ENCODE data around the gene MROH2A. TPM values are rescaled to one million over a fixed set of nuclear protein-coding genes. Genes with fewer than 3 reads are reported as not detected.

MROH2A gene
- total and polyA plus RNA-seq, 10 donors = 0.27 to 1.5 (median 0.43) TPM; not detected in 7

DNA sequence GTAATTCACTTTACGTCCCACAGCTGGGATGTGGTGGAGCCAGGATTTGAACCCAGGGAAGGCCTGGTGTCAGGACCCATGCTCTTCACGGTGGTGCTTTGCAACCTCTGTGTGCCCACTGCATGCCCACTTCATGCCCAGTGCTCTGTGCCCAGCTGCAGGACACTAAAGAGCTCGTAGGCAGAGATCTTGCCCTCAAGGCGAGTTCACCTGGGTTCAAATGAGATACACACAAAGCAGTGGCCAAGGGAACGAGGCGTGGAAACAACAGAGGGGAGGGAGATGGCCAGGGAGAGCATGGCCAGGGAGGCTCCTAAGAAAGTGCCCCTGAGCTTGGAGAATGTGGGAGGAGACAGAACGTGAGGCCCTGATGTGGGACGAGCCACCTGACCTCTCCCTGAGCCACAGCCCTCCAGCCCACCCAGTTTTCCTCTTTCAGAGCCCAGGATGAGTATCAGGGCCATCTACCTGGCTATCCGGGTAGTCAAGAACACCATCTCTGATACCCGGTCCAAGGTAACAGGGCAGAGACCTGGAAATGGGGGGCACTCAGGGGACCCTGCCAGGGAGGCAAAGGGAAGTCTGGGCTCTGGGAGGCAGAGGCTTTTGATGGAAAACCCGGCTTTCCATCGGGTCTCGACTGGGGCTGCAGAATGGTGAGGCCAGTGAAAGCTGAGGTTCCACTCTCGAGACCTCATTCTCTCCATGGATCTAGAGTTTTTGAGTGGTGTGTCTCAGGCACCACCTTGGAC, 20.4 kb downstream of the MROH2A start:
- Histone ChIP-seq H3K27ac (no peak overlapping the region), H3K27me3 (replicated peaks in 1 of 7) (peaks cover 0 to 18% (median 0%) of the 10 kb centered on the region in 7 donors), H3K9me3 (no peaks in the 10 kb centered on the region), H3K4me3 (no peak overlapping the region), H3K36me3 (no peaks in the 10 kb centered on the region), H3K4me1 (no peaks in the 10 kb centered on the region)
- no peak for TF ChIP-seq POLR2AphosphoS5 (IDR thresholded peaks at IDR 0.05)
- TF ChIP-seq POLR2A (IDR thresholded peaks at IDR 0.05) = no peak
- TF ChIP-seq, protein P1, sequence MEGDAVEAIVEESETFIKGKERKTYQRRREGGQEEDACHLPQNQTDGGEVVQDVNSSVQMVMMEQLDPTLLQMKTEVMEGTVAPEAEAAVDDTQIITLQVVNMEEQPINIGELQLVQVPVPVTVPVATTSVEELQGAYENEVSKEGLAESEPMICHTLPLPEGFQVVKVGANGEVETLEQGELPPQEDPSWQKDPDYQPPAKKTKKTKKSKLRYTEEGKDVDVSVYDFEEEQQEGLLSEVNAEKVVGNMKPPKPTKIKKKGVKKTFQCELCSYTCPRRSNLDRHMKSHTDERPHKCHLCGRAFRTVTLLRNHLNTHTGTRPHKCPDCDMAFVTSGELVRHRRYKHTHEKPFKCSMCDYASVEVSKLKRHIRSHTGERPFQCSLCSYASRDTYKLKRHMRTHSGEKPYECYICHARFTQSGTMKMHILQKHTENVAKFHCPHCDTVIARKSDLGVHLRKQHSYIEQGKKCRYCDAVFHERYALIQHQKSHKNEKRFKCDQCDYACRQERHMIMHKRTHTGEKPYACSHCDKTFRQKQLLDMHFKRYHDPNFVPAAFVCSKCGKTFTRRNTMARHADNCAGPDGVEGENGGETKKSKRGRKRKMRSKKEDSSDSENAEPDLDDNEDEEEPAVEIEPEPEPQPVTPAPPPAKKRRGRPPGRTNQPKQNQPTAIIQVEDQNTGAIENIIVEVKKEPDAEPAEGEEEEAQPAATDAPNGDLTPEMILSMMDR (IDR thresholded peaks at IDR 0.05 in 8 of 11, conservative IDR thresholded peaks at IDR 0.05 in 3 of 11) = no peak
- intact Hi-C loops (cut with DNase I; ENCODE audit: low total_unique reads) = no loop called here
- DNase-seq = peak; percentile 51
- WGBS, 5 donors = 70 to 88% (median 81%) methylated on average over 14 of the region's 14 CpGs

DNA sequence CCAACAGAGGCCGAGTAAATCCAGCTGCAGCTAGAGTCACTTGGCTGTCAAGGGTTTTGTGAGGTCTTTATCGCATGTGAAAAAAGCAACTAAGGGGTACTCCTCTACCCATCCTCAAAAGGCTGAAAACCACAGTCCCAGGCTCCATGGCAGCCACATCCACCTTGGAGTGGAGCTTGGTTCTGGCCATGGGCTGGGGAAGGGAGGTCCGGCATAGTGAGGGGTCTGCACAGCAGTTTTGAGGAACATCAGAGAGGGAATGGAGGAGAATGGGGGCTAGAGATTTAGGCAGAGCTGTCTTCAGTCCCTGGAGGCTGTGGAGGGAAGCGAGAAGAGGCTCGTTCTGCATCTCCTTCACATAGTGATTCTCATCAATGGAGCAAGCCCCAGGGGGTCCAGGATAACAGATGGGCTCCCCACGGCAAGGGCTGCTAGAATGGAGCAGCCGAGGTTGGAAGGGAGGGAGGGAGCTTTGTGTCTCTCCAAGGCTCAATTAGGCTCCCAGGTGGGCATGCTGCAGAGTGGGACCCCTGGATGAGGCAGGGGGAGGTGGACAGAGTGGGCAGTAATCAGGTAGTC, 21.0 kb downstream of the MROH2A start:
- TF ChIP-seq POLR2A (IDR thresholded peaks at IDR 0.05) = no peak
- no peak for TF ChIP-seq POLR2AphosphoS5 (IDR thresholded peaks at IDR 0.05)
- TF ChIP-seq, protein P1 (IDR thresholded peaks at IDR 0.05 in 8 of 11, conservative IDR thresholded peaks at IDR 0.05 in 3 of 11) = no peak
- no peak overlapping the region for H3K27ac ChIP-seq
- DNase-seq = peak; percentile 37
- no peaks in the 10 kb centered on the region for H3K36me3 ChIP-seq
- no peak overlapping the region for H3K4me3 ChIP-seq
- H3K4me1 ChIP-seq = no peaks in the 10 kb centered on the region
- intact Hi-C loops (cut with DNase I; ENCODE audit: low total_unique reads) = no loop called here
- 58 to 68% (median 63%) methylated on average over 7 of the region's 7 CpGs for WGBS, 5 donors
- peaks cover 0 to 17% (median 0%) of the 10 kb centered on the region in 7 donors for H3K27me3 ChIP-seq (replicated peaks in 1 of 7)
- H3K9me3 ChIP-seq = no peaks in the 10 kb centered on the region

DNA sequence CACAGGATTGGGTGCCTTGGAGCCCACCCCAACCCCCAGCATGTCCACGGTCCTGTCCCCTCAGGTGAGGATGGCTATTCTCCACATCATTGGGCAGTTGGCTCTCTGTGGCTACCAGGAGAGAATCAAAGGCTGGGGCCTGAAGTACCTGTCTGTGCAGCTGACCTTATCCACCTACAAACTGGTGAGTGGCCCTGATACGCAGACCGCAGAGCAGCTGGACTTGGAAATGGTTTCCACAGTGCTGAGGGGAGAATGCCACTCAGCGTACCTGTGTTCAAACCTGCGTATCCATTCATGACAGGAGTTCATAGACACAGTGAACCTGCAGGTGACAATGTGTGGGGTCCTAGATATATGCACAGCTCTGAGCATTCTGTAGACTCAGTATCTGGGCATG, 21.6 kb downstream of the MROH2A start:
- H3K4me1 ChIP-seq = no peaks in the 10 kb centered on the region
- H3K4me3 ChIP-seq = no peak overlapping the region
- H3K27me3 ChIP-seq (replicated peaks in 1 of 7) = peaks cover 0 to 20% (median 0%) of the 10 kb centered on the region in 7 donors
- intact Hi-C loops (cut with DNase I; ENCODE audit: low total_unique reads) = no loop called here
- no peaks in the 10 kb centered on the region for H3K36me3 ChIP-seq
- no peak for DNase-seq
- no peak overlapping the region for H3K27ac ChIP-seq
- H3K9me3 ChIP-seq = no peaks in the 10 kb centered on the region
- TF ChIP-seq, protein P1 (IDR thresholded peaks at IDR 0.05 in 8 of 11, conservative IDR thresholded peaks at IDR 0.05 in 3 of 11) = no peak
- TF ChIP-seq POLR2A (IDR thresholded peaks at IDR 0.05) (no peak), POLR2AphosphoS5 (IDR thresholded peaks at IDR 0.05) (no peak)
- 44 to 79% (median 58%) methylated on average over 3 to 5 of the region's 5 CpGs for WGBS, 5 donors

DNA sequence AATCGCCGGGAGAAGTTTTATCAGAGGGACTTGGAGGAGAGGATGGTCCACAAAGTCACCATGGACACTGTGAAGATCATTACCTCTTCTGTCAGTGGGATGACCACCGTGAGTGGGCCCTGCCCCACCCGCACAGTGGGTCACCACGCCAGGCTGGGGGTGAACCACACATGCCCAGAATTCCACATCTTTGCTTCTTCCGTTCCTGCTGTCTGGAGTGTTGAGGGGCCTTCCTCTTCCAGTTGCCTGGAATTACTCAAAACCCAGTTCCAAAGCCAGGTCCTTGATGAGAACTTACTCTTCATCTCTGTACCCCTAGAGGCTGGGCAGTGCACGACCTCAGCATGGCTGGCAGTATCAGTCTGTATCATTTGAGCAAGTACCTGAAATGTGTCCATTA, 22.1 kb downstream of the MROH2A start:
- DNase-seq = no peak
- Histone ChIP-seq H3K36me3 (no peaks in the 10 kb centered on the region), H3K27ac (no peak overlapping the region), H3K9me3 (no peaks in the 10 kb centered on the region), H3K4me1 (no peaks in the 10 kb centered on the region), H3K4me3 (no peak overlapping the region), H3K27me3 (replicated peaks in 1 of 7) (peaks cover 0 to 23% (median 0%) of the 10 kb centered on the region in 7 donors)
- intact Hi-C loops (cut with DNase I; ENCODE audit: low total_unique reads) = no loop called here
- TF ChIP-seq POLR2A (IDR thresholded peaks at IDR 0.05) (no peak), POLR2AphosphoS5 (IDR thresholded peaks at IDR 0.05) (no peak)
- TF ChIP-seq, protein P1 (IDR thresholded peaks at IDR 0.05 in 8 of 11, conservative IDR thresholded peaks at IDR 0.05 in 3 of 11) = no peak
- WGBS, 5 donors = 77 to 88% (median 81%) methylated on average over 4 to 7 of the region's 7 CpGs

Measured in spleen (tissue), 11 donors.